ENCODE data around the gene NTSR1. TPM values are rescaled to one million over a fixed set of nuclear protein-coding genes. Genes with fewer than 3 reads are reported as not detected.

NTSR1 gene
- total RNA-seq, 3 donors from 2014 or later (not counting 1 experiment from before 2014, with no cell fraction given): 0.11 to 0.45 TPM; not detected in 1

DNA sequence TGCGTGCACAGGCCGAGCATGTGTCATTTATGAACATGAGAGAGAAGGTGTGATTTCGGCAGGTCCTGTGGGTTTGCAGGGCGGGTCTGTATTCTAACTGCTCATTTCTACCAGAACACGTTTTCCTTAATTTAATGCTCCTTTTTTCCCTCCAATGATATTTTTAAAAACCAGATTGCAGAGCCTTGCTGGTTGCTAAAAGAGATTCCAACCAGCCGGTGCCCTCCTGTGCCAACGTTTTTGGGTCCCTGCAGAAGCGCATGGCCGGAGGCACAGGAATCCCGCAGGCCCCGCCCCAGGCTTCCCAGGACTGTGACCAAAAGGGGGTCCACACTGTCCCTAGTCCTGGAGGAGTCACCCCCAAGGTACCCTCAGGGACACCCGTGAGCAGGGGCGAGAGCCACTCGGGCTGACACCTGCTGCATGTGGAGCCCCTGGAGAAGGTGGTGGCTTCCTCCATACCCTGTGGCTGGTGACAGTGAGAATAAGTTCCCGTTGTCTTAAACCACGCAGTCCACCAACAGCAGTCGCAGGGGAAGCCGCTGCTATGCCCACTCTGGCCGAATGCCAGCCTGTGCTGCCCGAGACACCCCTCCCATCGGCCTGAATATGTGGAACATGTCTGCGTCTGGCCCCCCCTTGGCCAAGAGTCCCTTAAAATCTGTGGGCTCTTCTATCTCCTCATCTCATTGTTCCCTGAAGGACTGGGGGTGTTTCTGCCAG lies 15.7 kb upstream of the NTSR1 start:
- intact Hi-C loops (cut with micrococcal nuclease): no loop called here
- Histone ChIP-seq H3K36me3 (ENCODE audit: control insufficient read depth, insufficient read depth, low read length) (no peaks in the 10 kb centered on the region), H3K4me1 (ENCODE audit: control insufficient read depth, insufficient read depth, low read length) (peaks cover 15% of the 10 kb centered on the region), H3K27ac (ENCODE audit: low read length) (no peak overlapping the region), H3K9me3 (ENCODE audit: control insufficient read depth, insufficient read depth, low read length) (no peaks in the 10 kb centered on the region), H3K4me3 (ENCODE audit: low read length) (no peak overlapping the region), H3K27me3 (ENCODE audit: control insufficient read depth, insufficient read depth, low read length) (peaks cover 3% of the 10 kb centered on the region)
- Mint-ChIP-seq H3K27ac (no peak overlapping the region), H3K9me3 (no peaks in the 10 kb centered on the region), H3K36me3 (no peaks in the 10 kb centered on the region), H3K4me1 (peaks cover 0 to 25% of the 10 kb centered on the region in 2 donors), H3K27me3 (ENCODE audit: low read depth in 2 of 2) (no peaks in the 10 kb centered on the region), H3K4me3 (no peak overlapping the region)
- DNase-seq (no peak), ATAC-seq (no peak)
- TF ChIP-seq CTCF (IDR thresholded peaks at IDR 0.05): no peak
- WGBS (ENCODE audit: insufficient coverage): 45% methylated on average over 22 of the region's 22 CpGs

- H3K36me3 ChIP-seq (ENCODE audit: control insufficient read depth, insufficient read depth, low read length): no peaks in the 10 kb centered on the region
- intact Hi-C loops (cut with micrococcal nuclease): no loop called here
- no peak overlapping the region for H3K27ac ChIP-seq (ENCODE audit: low read length)
- H3K4me1 ChIP-seq (ENCODE audit: control insufficient read depth, insufficient read depth, low read length): peaks cover 15% of the 10 kb centered on the region
- H3K27ac Mint-ChIP-seq: no peak overlapping the region
- TF ChIP-seq CTCF (IDR thresholded peaks at IDR 0.05): no peak
- H3K9me3 Mint-ChIP-seq: no peaks in the 10 kb centered on the region
- H3K4me1 Mint-ChIP-seq: peaks cover 0 to 25% of the 10 kb centered on the region in 2 donors
- no peak for DNase-seq
- H3K9me3 ChIP-seq (ENCODE audit: control insufficient read depth, insufficient read depth, low read length): no peaks in the 10 kb centered on the region
- no peaks in the 10 kb centered on the region for H3K27me3 Mint-ChIP-seq (ENCODE audit: low read depth in 2 of 2)
- no peaks in the 10 kb centered on the region for H3K36me3 Mint-ChIP-seq
- no peak overlapping the region for H3K4me3 ChIP-seq (ENCODE audit: low read length)
- no peak overlapping the region for H3K4me3 Mint-ChIP-seq
- ATAC-seq: no peak
- WGBS (ENCODE audit: insufficient coverage): 75% methylated on average over 10 of the region's 10 CpGs
- peaks cover 3% of the 10 kb centered on the region for H3K27me3 ChIP-seq (ENCODE audit: control insufficient read depth, insufficient read depth, low read length)
Observed at GRCh38 chr20:62693524-62693922, 15.1 kb upstream of the NTSR1 start.

- 91% methylated on average over 10 of the region's 10 CpGs for WGBS (ENCODE audit: insufficient coverage)
- Histone ChIP-seq H3K36me3 (ENCODE audit: control insufficient read depth, insufficient read depth, low read length) (no peaks in the 10 kb centered on the region), H3K27ac (ENCODE audit: low read length) (no peak overlapping the region), H3K4me1 (ENCODE audit: control insufficient read depth, insufficient read depth, low read length) (peaks cover 15% of the 10 kb centered on the region), H3K27me3 (ENCODE audit: control insufficient read depth, insufficient read depth, low read length) (peaks cover 3% of the 10 kb centered on the region), H3K9me3 (ENCODE audit: control insufficient read depth, insufficient read depth, low read length) (no peaks in the 10 kb centered on the region), H3K4me3 (ENCODE audit: low read length) (no peak overlapping the region)
- TF ChIP-seq CTCF (IDR thresholded peaks at IDR 0.05): no peak
- no peaks in the 10 kb centered on the region for H3K9me3 Mint-ChIP-seq
- no peaks in the 10 kb centered on the region for H3K36me3 Mint-ChIP-seq
- peaks cover 0 to 25% of the 10 kb centered on the region in 2 donors for H3K4me1 Mint-ChIP-seq
- DNase-seq (no peak), ATAC-seq (no peak)
- no peaks in the 10 kb centered on the region for H3K27me3 Mint-ChIP-seq (ENCODE audit: low read depth in 2 of 2)
- H3K27ac Mint-ChIP-seq: no peak overlapping the region
- no peak overlapping the region for H3K4me3 Mint-ChIP-seq
- intact Hi-C loops (cut with micrococcal nuclease): no loop called here
Observed at GRCh38 chr20:62694106-62694505, 14.5 kb upstream of the NTSR1 start.

DNA sequence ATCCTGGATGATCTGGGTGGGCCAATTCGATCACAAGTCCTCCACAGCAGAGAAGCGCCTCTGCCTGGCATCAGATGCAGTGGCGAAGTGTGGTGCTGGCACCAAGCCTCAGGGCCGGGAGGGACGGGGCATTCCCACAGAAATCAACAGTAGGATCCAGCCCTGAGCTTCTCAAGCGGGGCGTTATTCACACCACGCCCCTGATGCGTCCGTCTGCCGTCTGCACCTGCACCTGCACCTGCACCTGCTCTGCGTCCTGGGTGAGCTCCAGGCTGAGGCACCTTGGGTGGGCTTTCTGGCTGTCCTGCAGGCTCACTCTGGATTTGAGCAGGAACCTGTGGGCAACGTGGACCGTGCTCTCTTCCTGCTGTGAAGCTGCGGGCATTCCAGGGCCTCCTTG lies 13.8 kb upstream of the NTSR1 start:
- no peak for TF ChIP-seq CTCF (IDR thresholded peaks at IDR 0.05)
- Mint-ChIP-seq H3K4me1 (peaks cover 0 to 25% of the 10 kb centered on the region in 2 donors), H3K27ac (no peak overlapping the region), H3K9me3 (no peaks in the 10 kb centered on the region), H3K4me3 (no peak overlapping the region), H3K27me3 (ENCODE audit: low read depth in 2 of 2) (no peaks in the 10 kb centered on the region), H3K36me3 (no peaks in the 10 kb centered on the region)
- ATAC-seq (no peak), DNase-seq (no peak)
- 87% methylated on average over 15 of the region's 15 CpGs for WGBS (ENCODE audit: insufficient coverage)
- Histone ChIP-seq H3K27me3 (ENCODE audit: control insufficient read depth, insufficient read depth, low read length) (peaks cover 3% of the 10 kb centered on the region), H3K4me3 (ENCODE audit: low read length) (no peak overlapping the region), H3K9me3 (ENCODE audit: control insufficient read depth, insufficient read depth, low read length) (no peaks in the 10 kb centered on the region), H3K36me3 (ENCODE audit: control insufficient read depth, insufficient read depth, low read length) (no peaks in the 10 kb centered on the region), H3K4me1 (ENCODE audit: control insufficient read depth, insufficient read depth, low read length) (peaks cover 15% of the 10 kb centered on the region), H3K27ac (ENCODE audit: low read length) (no peak overlapping the region)
- intact Hi-C loops (cut with micrococcal nuclease): no loop called here

Data from natural killer cell (primary cell).